M059J (cell line): ENCODE measurements around the gene ZNF846. TPM values are rescaled to one million over a fixed set of nuclear protein-coding genes. Genes with fewer than 3 reads are reported as not detected.
A peak's percentile ranks its signal among the peaks of the same experiment; 100 is the strongest.
"Not testable (repeated sequence)": the region's sequence is repeated elsewhere in the genome, so short reads cannot be mapped to it uniquely, and the experiment has no call there.

Source experiments
- DNase-seq: peaks from one replicate; pipeline ENCODE4 v3.0.0-alpha.2; 2012; ENCODE audit warnings: low read depth
- total RNA-seq: library from RNA; depleted of rRNA; stranded (reverse); fragments of >200 nt; shearing (Covaris generic); gene quantifications from 2 replicates; pipeline ENCODE4 v1.2.3, GENCODE V29; 2014

ZNF846 gene
- total RNA-seq, 1 experiment from 2014 or later, result 3.8 TPM

DNA sequence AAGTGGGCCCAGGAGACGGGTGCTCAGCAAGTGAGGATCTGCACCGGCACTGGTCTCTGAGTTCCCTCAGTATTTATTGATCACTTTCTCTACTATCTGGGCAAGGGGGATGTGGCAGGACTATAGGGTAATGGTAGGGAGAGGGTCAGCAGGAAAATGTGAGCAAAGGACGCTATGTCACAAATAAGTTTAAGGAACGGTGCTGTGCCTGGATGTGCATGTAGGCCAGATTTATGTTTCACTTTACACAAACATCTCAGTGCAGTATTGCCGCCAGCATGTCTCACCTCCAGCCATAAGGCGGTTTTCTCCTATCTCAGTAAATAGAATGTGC is 15.6 kb upstream of the ZNF846 start:
- DNase-seq, result not testable (repeated sequence)

DNA sequence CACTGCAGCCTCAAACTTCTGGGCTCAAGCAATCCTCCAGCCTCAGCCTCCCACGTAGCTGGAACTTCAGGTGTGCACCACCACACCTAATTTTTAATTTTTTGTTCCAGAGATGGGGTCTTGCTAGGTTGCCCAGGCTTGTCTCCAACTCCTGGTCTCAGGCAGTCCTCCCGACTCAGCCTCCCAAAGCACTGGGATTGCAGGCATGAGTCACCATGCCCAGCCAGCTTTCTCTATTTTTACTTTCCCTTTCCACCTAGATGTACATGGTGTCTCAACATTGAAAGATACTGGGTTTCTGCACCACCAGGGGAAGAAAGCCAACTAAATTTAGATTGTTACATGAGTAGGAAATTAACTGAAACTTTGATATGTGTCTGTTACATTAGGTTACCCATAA is 13.8 kb upstream of the ZNF846 start:
- DNase-seq, result peak; percentile 30

DNA sequence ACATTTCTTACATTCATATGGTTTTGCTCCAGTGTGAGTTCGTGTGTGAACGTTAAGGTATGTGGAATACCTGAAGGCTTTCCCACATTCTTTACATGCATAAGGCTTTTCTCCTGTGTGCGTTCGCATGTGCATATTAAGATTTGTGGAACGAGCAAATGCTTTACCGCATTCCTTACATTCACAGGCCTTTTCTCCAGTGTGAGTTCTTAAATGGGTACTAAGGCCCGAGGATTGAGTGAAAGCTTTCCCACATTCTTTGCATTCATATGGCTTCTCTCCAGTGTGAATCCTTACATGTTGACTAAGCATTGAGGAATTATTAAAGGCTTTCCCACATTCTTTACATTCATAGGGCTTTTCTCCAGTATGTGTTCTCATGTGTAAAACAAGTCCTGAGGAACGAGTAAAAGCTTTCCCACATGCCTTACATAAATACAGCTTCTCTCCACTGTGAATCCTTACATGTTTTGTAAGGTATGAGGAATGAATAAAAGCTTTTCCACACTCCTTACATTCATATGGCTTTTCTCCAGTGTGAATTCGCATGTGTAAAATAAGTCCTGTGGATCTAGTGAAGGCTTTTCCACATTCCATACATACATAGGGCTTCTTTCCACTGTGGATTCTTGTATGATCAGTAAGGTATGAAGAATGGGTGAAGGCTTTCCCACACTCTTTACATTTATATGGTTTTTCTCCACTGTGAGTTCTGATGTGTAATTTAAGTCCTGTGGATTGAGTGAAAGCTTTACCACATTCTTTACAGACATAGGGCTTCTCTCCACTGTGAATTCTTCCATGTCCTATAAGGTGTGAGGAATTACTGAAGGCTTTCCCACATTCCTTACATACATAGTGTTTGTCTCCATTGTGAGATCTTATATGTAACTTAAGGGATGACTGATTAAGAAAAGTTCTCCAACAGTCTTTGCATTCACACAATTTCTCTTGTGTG is 10.7 kb downstream of the ZNF846 start:
- DNase-seq, result no peak

DNA sequence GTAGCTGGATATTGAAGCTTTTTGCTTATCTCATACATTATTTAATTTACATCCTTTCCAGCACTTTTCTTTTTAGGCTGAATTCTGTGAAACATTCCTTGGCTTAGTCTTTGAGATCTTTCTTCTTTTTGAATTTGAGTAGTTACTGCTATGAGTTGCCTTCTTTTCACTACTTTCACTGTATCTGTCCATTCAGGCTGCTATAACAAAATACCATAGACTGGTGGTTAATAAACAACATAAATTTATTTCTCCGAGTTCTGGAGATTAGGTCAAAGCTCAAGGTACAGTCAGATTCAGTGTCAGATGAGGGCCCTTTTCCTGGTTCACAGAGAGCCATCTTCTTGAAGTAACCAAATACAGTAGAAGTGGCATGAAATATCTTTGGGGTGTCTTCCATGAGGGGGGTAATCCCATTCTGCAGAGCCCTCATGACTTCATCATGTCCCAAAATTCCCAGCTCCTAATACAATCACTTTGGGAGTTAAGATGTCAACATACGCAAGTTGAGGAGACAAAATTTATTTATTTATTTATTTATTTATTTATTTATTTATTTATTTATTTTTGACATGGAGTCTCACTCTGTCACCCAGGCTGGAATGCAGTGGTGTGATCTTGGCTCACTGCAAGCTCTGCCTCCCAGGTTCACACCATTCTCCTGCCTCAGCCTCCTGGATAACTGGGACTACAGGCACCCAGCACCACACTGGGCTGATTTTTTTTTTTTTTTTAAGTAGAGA is 15.7 kb downstream of the ZNF846 start:
- no peak for DNase-seq

DNA sequence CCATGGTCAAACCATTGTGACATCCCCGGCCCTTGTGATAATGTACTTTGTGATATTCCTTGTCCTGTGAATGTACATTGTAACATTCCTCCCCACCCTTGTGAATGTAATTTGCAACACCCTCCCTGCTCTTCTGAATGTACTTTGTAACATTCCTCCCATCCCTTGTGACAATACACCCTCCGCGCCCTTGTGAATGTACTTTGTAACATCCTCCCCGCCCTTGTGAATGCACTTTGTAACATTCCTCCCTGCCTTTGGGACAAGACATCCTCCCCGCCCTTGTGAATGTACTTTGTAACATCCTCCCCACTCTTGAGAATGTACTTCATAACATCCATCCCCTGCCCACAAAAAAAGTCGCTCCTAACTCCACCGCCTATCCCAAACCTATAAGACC is 17.1 kb downstream of the ZNF846 start:
- DNase-seq, result no peak

DNA sequence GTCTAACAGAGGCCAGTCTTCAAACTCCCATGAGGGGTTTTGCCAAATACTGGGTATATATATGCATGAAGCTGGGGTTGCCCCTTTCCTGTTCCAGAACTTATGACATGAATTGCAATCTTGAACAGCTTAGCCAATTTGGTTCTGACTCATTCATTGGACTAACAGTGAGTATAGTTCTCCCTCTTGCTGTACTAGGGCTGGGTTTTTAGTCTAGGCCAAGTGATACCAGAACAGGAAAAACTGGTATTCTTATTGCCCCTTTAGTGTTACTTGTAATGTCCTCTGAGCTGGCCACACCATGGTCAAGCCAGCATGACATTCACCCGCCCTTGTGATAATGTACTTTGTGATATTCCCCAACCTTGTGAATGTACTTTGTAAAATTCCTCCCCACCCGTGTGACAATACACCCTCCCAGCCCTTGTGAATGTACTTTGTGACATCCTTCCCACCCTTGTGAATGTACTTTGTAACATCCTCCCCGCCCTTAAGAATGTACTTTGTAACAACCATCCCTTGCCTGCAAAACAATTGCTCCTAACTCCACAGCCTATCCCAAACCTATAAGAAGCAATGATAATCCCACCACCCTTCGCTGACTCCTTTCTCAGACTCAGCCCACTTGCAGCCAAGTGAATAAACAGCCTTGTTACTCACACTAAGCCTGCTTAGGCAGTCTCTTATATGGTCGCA is 26.9 kb downstream of the ZNF846 start:
- DNase-seq, result no peak

DNA sequence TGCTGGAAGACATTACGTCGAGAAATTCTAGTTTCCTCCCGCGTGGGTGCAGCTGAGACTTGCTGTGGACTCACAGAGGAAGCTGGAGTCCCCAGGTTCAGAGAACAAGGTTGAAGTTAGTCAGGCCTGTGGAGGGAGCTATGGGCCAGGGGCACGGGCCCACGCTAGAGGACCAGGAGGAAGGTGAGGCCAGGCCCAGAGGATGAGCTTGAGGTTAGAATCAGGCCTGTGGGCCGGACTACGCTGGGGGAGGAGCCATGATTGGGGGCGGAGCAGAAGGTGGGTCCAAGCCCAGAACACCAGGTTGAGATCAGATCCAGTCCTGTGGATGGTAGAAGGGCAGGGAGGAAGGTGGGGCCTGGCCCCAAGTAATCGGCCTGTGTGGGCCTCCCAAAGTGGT is 32.6 kb downstream of the ZNF846 start:
- no peak for DNase-seq

DNA sequence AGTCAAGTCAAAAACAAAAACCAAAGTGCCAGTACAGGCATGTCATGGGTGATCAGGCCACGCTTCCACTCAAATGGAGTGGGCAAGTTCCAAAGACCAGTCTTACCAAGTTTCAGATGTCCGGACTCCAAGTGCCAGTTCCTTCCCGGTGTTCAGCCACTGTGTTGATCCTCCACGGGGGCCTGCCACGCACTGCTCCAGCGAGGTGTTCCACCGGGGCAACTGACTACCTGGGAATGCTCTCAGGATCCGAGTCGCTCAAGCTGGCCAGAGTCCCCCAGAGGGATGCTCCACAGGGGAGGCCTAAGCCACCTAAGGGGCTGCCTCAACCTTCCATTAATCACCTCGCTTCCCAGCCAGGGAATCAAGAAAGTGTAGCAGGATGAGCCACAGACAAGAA is 38.5 kb downstream of the ZNF846 start:
- not testable (repeated sequence) for DNase-seq

DNA sequence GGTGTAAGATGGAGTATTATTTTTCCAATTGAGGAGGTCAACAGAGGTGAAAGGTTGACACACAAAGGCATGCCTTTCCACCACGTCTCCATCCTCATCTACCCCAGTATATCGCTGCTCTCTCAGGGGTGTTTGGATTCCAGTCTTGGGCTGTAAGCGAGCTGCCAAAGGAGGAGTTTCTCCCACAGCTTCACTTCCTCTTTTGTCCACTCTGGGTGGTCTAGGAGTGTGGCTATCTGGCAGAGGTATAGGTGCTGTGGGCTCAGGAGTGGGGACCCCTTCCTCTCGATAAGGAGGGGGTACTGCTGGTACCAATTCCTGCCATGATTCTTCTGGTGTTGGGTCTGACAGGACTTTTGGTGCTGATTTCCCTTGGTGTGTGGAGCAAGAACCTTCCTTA is 39.4 kb downstream of the ZNF846 start:
- no peak for DNase-seq

DNA sequence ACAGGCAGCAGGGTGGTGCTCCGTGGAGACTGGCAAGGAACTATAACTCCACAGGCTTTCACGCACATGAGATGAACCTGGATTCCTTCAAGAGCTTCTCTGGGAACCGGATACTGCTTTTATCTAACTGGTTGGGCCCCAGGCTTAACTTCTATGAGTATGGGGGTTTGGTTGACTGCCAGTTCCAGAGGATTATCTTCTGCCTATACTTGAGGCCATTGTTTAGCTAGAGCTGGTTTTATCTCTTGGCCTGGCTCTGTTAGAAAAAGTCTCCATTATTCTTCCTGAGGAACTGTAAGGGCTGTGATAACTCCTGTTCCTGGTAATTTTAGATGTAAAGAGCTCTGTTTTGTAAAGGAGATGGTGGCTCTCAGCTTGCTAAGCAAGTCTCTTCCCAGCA is 40.9 kb downstream of the ZNF846 start:
- DNase-seq, result no peak

DNA sequence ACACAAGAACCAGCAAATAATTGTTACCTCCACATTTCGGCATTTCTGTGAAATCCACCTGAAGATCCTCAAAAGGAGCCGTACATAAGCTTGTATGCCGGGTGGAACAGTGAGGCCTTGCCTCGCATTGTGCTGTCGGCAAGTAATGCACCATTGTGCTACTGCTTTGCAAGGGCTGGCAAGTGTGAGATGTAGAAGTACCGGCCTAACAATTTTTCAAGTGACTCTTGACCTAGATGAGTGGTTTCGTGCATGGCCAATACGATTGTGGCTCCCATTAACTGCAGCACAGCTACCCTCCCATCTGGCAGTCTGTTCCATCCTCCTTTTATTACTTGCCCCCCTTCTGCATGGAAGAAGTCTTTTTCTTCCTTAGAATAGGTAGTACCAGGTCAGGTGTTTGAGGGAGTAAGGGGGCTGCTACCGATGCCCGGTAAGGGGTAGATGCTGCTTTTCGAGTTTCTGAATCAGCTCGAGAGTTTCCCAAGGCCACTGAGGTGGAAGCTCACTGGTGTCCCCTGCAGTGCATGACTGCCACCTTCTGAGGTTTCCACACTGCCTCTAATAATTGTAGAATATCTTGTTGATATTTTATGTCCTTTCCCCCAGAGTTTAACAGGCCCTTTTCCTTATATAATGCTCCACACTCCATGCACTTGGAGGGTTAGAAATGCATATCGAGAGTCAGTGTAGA is 42.9 kb downstream of the ZNF846 start:
- not testable (repeated sequence) for DNase-seq

DNA sequence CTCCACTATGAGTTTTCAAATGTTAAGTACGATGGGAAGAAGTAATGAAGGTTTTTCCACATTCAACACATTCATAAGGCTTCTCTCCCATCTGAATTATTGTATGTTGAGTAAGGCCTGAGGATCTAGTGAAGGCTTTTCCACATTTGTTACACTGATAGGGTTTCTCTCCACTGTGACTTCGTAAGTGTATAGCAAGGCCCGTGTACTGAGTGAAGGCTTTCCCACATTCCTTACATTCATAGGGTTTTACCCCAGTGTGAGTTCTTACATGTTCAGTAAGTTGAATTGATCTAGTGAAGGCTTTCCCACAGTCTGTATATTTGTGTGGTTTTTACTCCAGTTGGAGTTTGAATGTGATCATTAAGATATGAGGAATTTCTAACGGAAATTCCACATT is 44.4 kb downstream of the ZNF846 start:
- DNase-seq, result no peak

DNA sequence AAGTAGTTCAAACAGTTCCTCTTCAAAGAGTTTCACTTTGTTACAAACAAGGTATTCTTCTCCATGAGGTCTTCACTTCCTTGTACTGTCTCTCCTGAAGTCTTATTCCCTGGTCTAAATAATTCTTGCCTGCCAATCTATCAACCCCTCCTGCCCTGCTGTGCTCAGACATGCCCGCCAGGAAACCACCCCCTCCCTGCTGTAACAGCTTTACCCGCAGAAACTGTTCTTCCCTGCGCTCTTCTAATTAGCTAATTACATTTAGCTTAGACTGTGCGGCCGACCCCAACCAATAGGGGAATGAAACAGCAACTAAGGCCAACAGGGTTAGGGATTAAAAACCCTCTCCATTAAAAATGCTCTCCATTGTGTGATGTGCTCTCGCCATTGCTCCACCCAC is 46.7 kb downstream of the ZNF846 start:
- DNase-seq, result no peak

DNA sequence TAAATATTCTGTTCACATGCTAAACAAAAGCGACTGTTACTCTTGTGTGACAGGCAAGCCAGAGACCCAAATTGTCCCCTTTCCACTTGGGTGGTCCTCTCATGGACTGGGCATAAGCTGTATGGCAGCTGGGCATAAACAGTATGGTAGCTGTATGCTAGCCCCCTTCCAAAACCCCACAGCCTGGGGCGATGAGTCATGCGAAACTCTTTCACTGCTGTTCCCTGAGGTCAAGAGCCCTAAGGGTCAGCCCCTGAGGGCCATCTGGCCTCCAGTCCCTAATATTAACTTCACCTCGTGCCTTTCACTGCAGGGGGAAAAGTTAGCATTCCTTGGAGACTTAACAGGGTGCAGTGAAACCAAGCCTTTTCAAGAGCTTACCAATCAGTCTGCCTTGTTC is 48.0 kb downstream of the ZNF846 start:
- DNase-seq, result no peak

DNA sequence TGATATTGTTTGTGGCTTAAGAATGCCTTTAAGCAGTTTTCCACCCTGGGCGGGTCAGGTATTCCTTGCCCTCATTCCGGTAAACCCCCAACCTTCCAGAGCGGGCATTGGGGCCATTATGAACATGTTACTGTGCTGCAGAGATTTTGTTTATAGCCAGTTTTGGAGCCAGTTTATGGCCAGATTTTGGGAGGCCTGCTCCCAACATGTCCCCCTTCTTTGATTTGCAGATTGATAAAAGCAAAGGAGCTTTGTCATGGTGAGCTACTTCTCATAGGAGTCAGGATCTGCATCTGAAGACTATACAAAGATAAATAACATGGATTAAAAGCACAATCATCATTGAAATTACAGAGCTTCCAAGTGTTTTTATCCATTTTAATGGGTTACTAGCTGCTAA is 56.7 kb downstream of the ZNF846 start:
- no peak for DNase-seq

DNA sequence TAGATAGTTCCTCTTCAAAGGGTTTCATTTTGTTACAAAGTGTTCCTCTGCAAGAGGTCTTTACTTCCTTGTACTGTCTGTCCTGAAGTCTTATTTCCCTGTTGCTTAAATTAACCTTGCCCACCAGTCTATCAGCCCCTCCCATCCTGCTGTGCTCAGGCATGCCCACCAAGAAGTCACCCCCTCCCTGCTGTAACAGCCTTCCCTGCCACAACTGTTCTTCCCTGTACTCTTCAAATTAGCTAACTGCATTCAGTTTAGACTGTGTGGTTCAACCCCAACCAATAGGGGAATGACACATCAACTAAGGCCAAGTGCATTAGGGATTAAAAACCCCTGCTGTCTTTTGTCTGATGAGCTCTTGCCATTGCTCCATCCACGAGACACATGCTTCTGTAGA is 59.2 kb downstream of the ZNF846 start:
- DNase-seq, result no peak

DNA sequence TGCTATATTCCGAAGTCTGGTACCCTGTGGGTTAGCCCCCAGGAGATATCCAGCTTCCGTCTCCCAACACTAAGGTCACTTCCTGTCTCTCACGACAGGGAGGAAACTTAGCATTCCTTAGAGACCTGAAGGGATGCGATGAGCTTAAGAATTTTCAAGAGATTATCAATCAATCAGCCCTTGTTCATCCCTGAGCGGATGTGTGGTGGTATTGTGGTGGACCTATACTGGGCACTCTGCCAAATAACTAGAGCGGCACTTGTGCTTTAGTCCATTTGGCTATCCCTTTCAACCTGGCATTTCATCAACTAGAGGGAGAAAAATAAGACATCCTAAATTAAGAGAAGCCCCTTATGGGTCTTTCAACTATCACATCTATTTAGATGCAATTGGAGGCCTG is 62.7 kb downstream of the ZNF846 start:
- peak; percentile 2 for DNase-seq

DNA sequence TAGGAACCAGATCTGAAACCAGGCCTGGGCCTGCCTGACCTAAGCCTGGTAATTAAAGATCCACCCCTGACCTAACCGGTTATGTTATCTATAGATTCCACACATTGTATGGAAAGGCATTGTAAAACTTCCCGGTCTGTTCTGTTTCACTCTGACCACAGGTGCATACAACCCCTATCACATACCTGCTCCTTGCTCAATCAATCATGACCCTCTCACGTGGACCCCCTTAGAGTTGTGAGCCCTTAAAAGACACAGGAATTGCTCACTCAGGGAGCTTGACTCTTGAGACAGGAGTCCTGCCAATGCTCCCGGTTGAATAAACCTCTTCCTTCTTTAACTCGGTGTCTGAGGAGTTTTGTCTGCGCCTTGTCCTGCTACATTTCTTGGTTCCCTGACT is 66.4 kb downstream of the ZNF846 start:
- no peak for DNase-seq
